Vagina (tissue), 2 donors: Measurements from ENCODE around the gene IRF9.

Experiments used
- POLR2A ChIP-seq, 2 donors: fragments of 450-650 bp; IDR thresholded peaks; one replicate each; pipeline ENCODE4 v1.6.1; 2017; ENCODE audit warnings: antibody characterized with exemption in 2 of 2, mild to moderate bottlenecking in 2 of 2, moderate library complexity in 2 of 2
- POLR2AphosphoS5 ChIP-seq, 2 donors: sonication (generic); formaldehyde crosslinking; IDR thresholded peaks; one replicate each; pipeline ENCODE4 v1.9.0; 2017; ENCODE audit warnings: antibody characterized with exemption in 2 of 2, mild to moderate bottlenecking in 2 of 2, low read depth in 1 of 2; ENCODE audit not compliant: insufficient read depth in 1 of 2
- TF ChIP-seq, protein P1 (sequence below), 3 experiments: fragments of 450-650 bp in 2 of 3; fragments of 200-600 bp in 1 of 3; sonication (generic) in 1 of 3; IDR thresholded peaks; one replicate each; pipeline ENCODE4 v1.5.1; 2017 to 2019; ENCODE audit warnings: antibody characterized with exemption in 3 of 3, mild to moderate bottlenecking in 2 of 3, moderate library complexity in 2 of 3

- TF ChIP-seq, protein P1, sequence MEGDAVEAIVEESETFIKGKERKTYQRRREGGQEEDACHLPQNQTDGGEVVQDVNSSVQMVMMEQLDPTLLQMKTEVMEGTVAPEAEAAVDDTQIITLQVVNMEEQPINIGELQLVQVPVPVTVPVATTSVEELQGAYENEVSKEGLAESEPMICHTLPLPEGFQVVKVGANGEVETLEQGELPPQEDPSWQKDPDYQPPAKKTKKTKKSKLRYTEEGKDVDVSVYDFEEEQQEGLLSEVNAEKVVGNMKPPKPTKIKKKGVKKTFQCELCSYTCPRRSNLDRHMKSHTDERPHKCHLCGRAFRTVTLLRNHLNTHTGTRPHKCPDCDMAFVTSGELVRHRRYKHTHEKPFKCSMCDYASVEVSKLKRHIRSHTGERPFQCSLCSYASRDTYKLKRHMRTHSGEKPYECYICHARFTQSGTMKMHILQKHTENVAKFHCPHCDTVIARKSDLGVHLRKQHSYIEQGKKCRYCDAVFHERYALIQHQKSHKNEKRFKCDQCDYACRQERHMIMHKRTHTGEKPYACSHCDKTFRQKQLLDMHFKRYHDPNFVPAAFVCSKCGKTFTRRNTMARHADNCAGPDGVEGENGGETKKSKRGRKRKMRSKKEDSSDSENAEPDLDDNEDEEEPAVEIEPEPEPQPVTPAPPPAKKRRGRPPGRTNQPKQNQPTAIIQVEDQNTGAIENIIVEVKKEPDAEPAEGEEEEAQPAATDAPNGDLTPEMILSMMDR (IDR thresholded peaks at IDR 0.05): no peak
- TF ChIP-seq POLR2A (IDR thresholded peaks at IDR 0.05) (no peak), POLR2AphosphoS5 (IDR thresholded peaks at IDR 0.05; ENCODE audit: insufficient read depth in 1 of 2, low read depth in 1 of 2) (no peak)
Measured at GRCh38 chr14:24136684-24137528, 24.2 kb upstream of the IRF9 start.
